HepG2 (cell line): Measurements from ENCODE around the gene SPRYD4. TPM values are rescaled to one million over a fixed set of nuclear protein-coding genes. Genes with fewer than 3 reads are reported as not detected.
A peak's percentile ranks its signal among the peaks of the same experiment; 100 is the strongest.

Experiments used
- ARNT2 ChIP-seq: sonication (generic); formaldehyde crosslinking; IDR thresholded peaks from 2 replicates; pipeline ENCODE4 v1.8.0; 2022; ENCODE audit warnings: mild to moderate bottlenecking, low read depth, missing genetic modification reagents, moderate library complexity
- BCLAF1 ChIP-seq: fragments of 450-650 bp; IDR thresholded peaks from 2 replicates; pipeline ENCODE4 v1.6.1; 2017; ENCODE audit warnings: mild to moderate bottlenecking
- CBX2 ChIP-seq, 2 experiments: fragments of 200-600 bp in 1 of 2; sonication (generic); formaldehyde crosslinking in 1 of 2; IDR thresholded peaks; 2 replicates each; pipeline versions ENCODE4 v1.7.0 to v1.8.1; 2018 to 2022; ENCODE audit warnings: low read depth in 2 of 2, low read length in 1 of 2, mild to moderate bottlenecking in 1 of 2, missing genetic modification reagents in 1 of 2
- DZIP1 ChIP-seq: sonication (generic); formaldehyde crosslinking; IDR thresholded peaks from 2 replicates; pipeline ENCODE4 v1.5.0; 2020; ENCODE audit warnings: mild to moderate bottlenecking, missing genetic modification reagents
- JUNB ChIP-seq: sonication (generic); formaldehyde crosslinking; IDR thresholded peaks from 2 replicates; pipeline ENCODE4 v1.8.0; 2022; ENCODE audit warnings: missing genetic modification reagents, mild to moderate bottlenecking, borderline replicate concordance
- MTF2 ChIP-seq: sonication (generic); formaldehyde crosslinking; IDR thresholded peaks from 2 replicates; pipeline ENCODE4 v1.5.0; 2020; ENCODE audit warnings: missing genetic modification reagents, borderline replicate concordance
- ONECUT2 ChIP-seq: sonication (generic); formaldehyde crosslinking; IDR thresholded peaks from 2 replicates; pipeline ENCODE4 v1.4.0; 2020; ENCODE audit warnings: missing genetic modification reagents
- PAF1 ChIP-seq: IDR thresholded peaks from 2 replicates; pipeline ENCODE4 v1.6.1; 2016; ENCODE audit warnings: missing genetic modification reagents, missing compliant biosample characterization
- POLR2A ChIP-seq, 2 experiments: IDR thresholded peaks; 2 replicates each; pipeline ENCODE4 v1.6.1; 2011; ENCODE audit warnings: low read depth in 2 of 2, low read length in 2 of 2, mild to moderate bottlenecking in 1 of 2, moderate library complexity in 1 of 2; ENCODE audit not compliant: insufficient read depth in 1 of 2
- SP1 ChIP-seq, 2 experiments: fragments of 450-650 bp in 1 of 2; sonication (generic) in 1 of 2; formaldehyde crosslinking in 1 of 2; IDR thresholded peaks; 2 replicates each; pipeline versions ENCODE4 v1.4.0 to v1.6.1; 2016 to 2020; ENCODE audit warnings: missing genetic modification reagents in 1 of 2
- SRF ChIP-seq: IDR thresholded peaks from 2 replicates; pipeline ENCODE4 v1.6.1; 2011; ENCODE audit warnings: mild to moderate bottlenecking, low read depth, low read length, moderate library complexity
- THAP7 ChIP-seq: sonication (generic); formaldehyde crosslinking; IDR thresholded peaks from 2 replicates; pipeline ENCODE4 v1.8.1; 2023; ENCODE audit warnings: mild to moderate bottlenecking, missing genetic modification reagents
- TP53 ChIP-seq: sonication (generic); formaldehyde crosslinking; conservative IDR thresholded peaks from 2 replicates; pipeline ENCODE4 v1.4.0; 2020; ENCODE audit warnings: missing genetic modification reagents
- ZFP41 ChIP-seq: sonication (generic); formaldehyde crosslinking; IDR thresholded peaks from 2 replicates; pipeline ENCODE4 v1.4.0; 2020; ENCODE audit warnings: mild to moderate bottlenecking, missing genetic modification reagents, borderline replicate concordance
- ZNF367 ChIP-seq: sonication (generic); formaldehyde crosslinking; IDR thresholded peaks from 2 replicates; pipeline ENCODE4 v1.4.0; 2020; ENCODE audit warnings: missing genetic modification reagents, borderline replicate concordance
- ZNF563 ChIP-seq: sonication (generic); formaldehyde crosslinking; IDR thresholded peaks from 2 replicates; pipeline ENCODE4 v1.8.0; 2022; ENCODE audit warnings: mild to moderate bottlenecking, moderate library complexity, missing genetic modification reagents
- ZNF570 ChIP-seq: sonication (generic); formaldehyde crosslinking; IDR thresholded peaks from 2 replicates; pipeline ENCODE4 v1.4.0; 2020; ENCODE audit warnings: mild to moderate bottlenecking, missing genetic modification reagents, borderline replicate concordance
- ZNF672 ChIP-seq: sonication (generic); formaldehyde crosslinking; IDR thresholded peaks from 2 replicates; pipeline ENCODE4 v1.8.1; 2022; ENCODE audit warnings: missing genetic modification reagents
- ZNF784 ChIP-seq: sonication (generic); formaldehyde crosslinking; IDR thresholded peaks from 2 replicates; pipeline ENCODE4 v1.5.1; 2020; ENCODE audit warnings: missing genetic modification reagents, mild to moderate bottlenecking, borderline replicate concordance
- ZSCAN20 ChIP-seq: sonication (generic); formaldehyde crosslinking; IDR thresholded peaks from 2 replicates; pipeline ENCODE4 v1.4.0; 2020; ENCODE audit warnings: missing genetic modification reagents, mild to moderate bottlenecking, borderline replicate concordance
- polyA plus RNA-seq, 8 experiments: library from polyadenylated mRNA; depleted of rRNA in 3 of 8; stranded (reverse) in 7 of 8; unstranded in 1 of 8; fragments of >200 nt; fragmentation: Illumina TruSeq in 4 of 8; extraction: Trizol in 4 of 8; gene quantifications; 2 replicates each; pipeline versions ENCODE4 v1.2.1 to v1.2.3, GENCODE V29; 2011 to 2016; ENCODE audit warnings: low read depth in 4 of 8, missing spikeins in 1 of 8, mixed read lengths in 1 of 8; ENCODE audit not compliant: insufficient read depth in 1 of 8
- total RNA-seq, 5 experiments: library from RNA; depleted of rRNA; stranded (reverse); fragments of >200 nt; fragmentation: Illumina TruSeq; extraction: Trizol; gene quantifications; 2 replicates each; pipeline ENCODE4 v1.2.3, GENCODE V29; 2016; ENCODE audit warnings: low read depth in 1 of 5
- TF ChIP-seq, protein P1 (sequence below): sonication (generic); formaldehyde crosslinking; IDR thresholded peaks from 2 replicates; pipeline ENCODE4 v1.8.1; 2023; ENCODE audit warnings: mild to moderate bottlenecking, missing genetic modification reagents, borderline replicate concordance

SPRYD4 gene
- total and polyA plus RNA-seq, 2 of the 13 experiments (the other 11 are each of a cell fraction or from before 2014, with no cell fraction given), result 3.9 to 4.5 TPM

- TF ChIP-seq ZNF563 (peak; percentile 84), ZNF672 (CRISPR knock-in tag) (no peak), MTF2 (peak; percentile 79; the same call in 1 of the 2 replicates), ZFP41 (CRISPR knock-in tag) (no peak), ZNF367 (CRISPR knock-in tag) (0 out of 2 replicates have a peak, but pooled peaks have one; percentile 26), ONECUT2 (CRISPR knock-in tag) (no peak), TP53 (CRISPR knock-in tag) (peak; percentile 45; the same call in 1 of the 2 replicates), ARNT2 (peak; percentile 81), SP1 (IDR thresholded peaks at IDR 0.05) (no peak), SP1 (CRISPR knock-in tag; IDR thresholded peaks at IDR 0.05) (no peak; the same call in 1 of the 2 replicates), POLR2A (IDR thresholded peaks at IDR 0.05; ENCODE audit: insufficient read depth in 1 of 2, low read depth in 2 of 2, low read length in 2 of 2) (peak; percentile 61 to 82), ZNF570 (CRISPR knock-in tag) (no peak), DZIP1 (CRISPR knock-in tag) (no peak), THAP7 (CRISPR knock-in tag) (peak; percentile 57; the same call in 1 of the 2 replicates), ZNF784 (CRISPR knock-in tag) (peak; percentile 28), CBX2 (IDR thresholded peaks at IDR 0.05; ENCODE audit: low read depth, low read length) (no peak), CBX2 (CRISPR knock-in tag; IDR thresholded peaks at IDR 0.05; ENCODE audit: low read depth) (0 out of 2 replicates have a peak, but pooled peaks have one; percentile 16), SRF (no peak), JUNB (CRISPR knock-in tag) (no peak), BCLAF1 (no peak), PAF1 (CRISPR knock-in tag) (no peak), ZSCAN20 (CRISPR knock-in tag) (peak; percentile 80; the same call in 1 of the 2 replicates)
- TF ChIP-seq, protein P1, sequence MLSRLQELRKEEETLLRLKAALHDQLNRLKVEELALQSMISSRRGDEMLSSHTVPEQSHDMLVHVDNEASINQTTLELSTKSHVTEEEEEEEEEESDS (CRISPR knock-in tag), result peak; percentile 86; the same call in 1 of the 2 replicates
Observed at GRCh38 chr12:56448860-56449621, 19.3 kb upstream of the SPRYD4 start, which contains the start of gene TIMELESS (continued).
